ENCODE measurements around the gene EGR1. TPM values are rescaled to one million over a fixed set of nuclear protein-coding genes. Genes with fewer than 3 reads are reported as not detected.

The EGR1 gene
- total and polyA plus RNA-seq, 4 donors, result 1.4 to 88.7 (median 13.1) TPM

DNA sequence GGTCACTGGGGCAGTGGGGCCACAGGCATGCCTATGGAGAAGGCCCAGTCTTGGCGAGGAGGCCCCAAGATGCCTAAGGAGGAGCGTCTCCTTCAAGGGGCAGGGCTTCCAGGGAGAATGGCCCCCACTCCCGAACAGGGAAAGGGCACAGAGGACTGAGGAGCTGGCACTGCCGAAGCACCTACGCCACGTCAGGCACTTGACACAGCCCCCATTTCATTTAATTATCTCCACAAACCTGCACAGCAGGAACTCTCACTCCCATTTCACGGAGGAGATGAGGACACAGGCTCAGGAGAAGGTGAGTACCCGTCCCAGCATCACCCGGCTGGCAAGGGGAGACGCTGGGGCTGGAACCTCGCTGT is 26.0 kb downstream of the EGR1 start:
- Histone ChIP-seq H3K9ac (ENCODE audit: low read depth in 1 of 2, low read length in 2 of 2) (no peak overlapping the region), H3K27me3 (ENCODE audit: control insufficient read depth in 4 of 4, insufficient read depth in 4 of 4, low read length in 3 of 4) (no peaks in the 10 kb centered on the region), H3K4me3 (ENCODE audit: low read depth in 1 of 3, low read length in 3 of 3) (peak overlapping the region; percentile 38 to 68 (median 59)), H3K36me3 (ENCODE audit: control insufficient read depth in 4 of 4, insufficient read depth in 3 of 4, low read depth in 1 of 4, low read length in 3 of 4) (no peaks in the 10 kb centered on the region), H3K9me3 (ENCODE audit: control insufficient read depth in 4 of 4, low read length in 3 of 4) (no peaks in the 10 kb centered on the region), H3K27ac (ENCODE audit: low read depth in 1 of 2, low read length in 2 of 2) (no peak overlapping the region), H3K4me1 (ENCODE audit: control insufficient read depth in 4 of 4, insufficient read depth in 4 of 4, low read length in 3 of 4) (peaks cover 0 to 34% (median 20%) of the 10 kb centered on the region in 4 donors)
- no peak for DNase-seq (ENCODE audit: low spot score)
- no peak for TF ChIP-seq YY1 (IDR thresholded peaks at IDR 0.05)
- no peak for TF ChIP-seq ZBTB33 (IDR thresholded peaks at IDR 0.05)
- no peak for TF ChIP-seq REST (IDR thresholded peaks at IDR 0.05)
- TF ChIP-seq FOXA2 (IDR thresholded peaks at IDR 0.05), result no peak
- TF ChIP-seq ATF3 (IDR thresholded peaks at IDR 0.05), result no peak
- no peak for TF ChIP-seq EGR1 (IDR thresholded peaks at IDR 0.05; ENCODE audit: low read depth in 2 of 2)
- TF ChIP-seq RXRA (IDR thresholded peaks at IDR 0.05), result no peak
- TF ChIP-seq GABPA (IDR thresholded peaks at IDR 0.05 in 1 of 2, conservative IDR thresholded peaks at IDR 0.05 in 1 of 2), result no peak
- 53% methylated on average over 11 of the region's 11 CpGs for WGBS

DNA sequence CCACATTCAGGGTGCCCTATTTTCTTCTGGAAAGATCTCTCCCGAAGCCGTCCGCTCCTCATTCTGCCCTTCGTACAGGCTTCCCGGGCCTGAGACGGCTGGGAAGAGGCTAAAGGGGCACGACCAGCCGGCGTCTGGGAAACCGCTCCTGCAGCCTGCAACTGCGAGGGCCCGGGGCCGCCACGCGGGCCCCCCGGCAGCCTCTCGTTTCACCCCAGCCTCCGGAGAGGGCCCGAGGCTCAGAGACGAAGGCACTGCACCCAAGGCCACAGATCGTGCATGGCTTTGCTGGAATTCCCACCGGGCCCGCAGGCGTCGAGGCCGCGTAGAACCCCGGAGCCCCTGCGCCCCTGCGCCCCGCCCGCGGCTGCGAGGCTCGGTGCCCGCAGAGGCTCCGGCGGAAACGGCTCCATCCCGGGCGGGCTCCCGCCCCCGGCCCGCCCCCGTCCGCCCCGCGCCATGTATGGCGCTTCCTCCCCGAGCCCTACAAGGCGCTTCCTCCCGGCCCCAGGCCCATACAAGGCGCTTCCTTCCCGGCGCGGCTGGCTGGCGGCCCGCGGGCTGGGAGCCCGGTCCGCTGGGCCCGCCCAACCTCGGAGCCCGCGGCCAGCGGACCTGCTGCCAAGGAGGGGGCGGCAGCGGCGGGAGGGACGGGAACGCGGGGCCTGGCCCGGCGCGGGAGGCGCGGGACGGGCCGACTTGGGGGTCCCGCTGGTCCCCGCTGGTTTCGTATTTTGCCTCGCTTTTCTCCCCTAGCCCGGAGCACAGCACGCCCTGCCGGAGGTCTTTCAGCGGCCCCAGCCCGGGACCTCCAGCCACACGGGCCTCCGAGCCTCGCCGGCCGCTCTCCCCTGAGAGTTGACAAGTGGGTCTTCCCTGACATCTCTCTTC is 26.6 kb downstream of the EGR1 start:
- H3K9ac ChIP-seq (ENCODE audit: low read depth in 1 of 2, low read length in 2 of 2), result peak overlapping the region; percentile 56 to 77
- H3K36me3 ChIP-seq (ENCODE audit: control insufficient read depth in 4 of 4, insufficient read depth in 3 of 4, low read depth in 1 of 4, low read length in 3 of 4), result no peaks in the 10 kb centered on the region
- WGBS, result 2% methylated on average over 93 of the region's 93 CpGs
- H3K27ac ChIP-seq (ENCODE audit: low read depth in 1 of 2, low read length in 2 of 2), result peak overlapping the region; percentile 83 to 95
- H3K9me3 ChIP-seq (ENCODE audit: control insufficient read depth in 4 of 4, low read length in 3 of 4), result no peaks in the 10 kb centered on the region
- peak; percentile 75 for DNase-seq (ENCODE audit: low spot score)
- no peak for TF ChIP-seq MAX (IDR thresholded peaks at IDR 0.05)
- TF ChIP-seq EGR1 (IDR thresholded peaks at IDR 0.05; ENCODE audit: low read depth in 2 of 2), result peak in 1 of 2 donors; percentile 71
- H3K4me1 ChIP-seq (ENCODE audit: control insufficient read depth in 4 of 4, insufficient read depth in 4 of 4, low read length in 3 of 4), result peaks cover 0 to 34% (median 20%) of the 10 kb centered on the region in 4 donors
- H3K27me3 ChIP-seq (ENCODE audit: control insufficient read depth in 4 of 4, insufficient read depth in 4 of 4, low read length in 3 of 4), result no peaks in the 10 kb centered on the region
- H3K4me3 ChIP-seq (ENCODE audit: low read depth in 1 of 3, low read length in 3 of 3), result peak overlapping the region; percentile 45 to 70 (median 68)
